ENCODE results near the gene ALKAL2. TPM values are rescaled to one million over a fixed set of nuclear protein-coding genes. Genes with fewer than 3 reads are reported as not detected.

The ALKAL2 gene
- total RNA-seq, 4 donors from 2014 or later: 0.30 to 15.9 (median 0.89) TPM; not detected in 1

DNA sequence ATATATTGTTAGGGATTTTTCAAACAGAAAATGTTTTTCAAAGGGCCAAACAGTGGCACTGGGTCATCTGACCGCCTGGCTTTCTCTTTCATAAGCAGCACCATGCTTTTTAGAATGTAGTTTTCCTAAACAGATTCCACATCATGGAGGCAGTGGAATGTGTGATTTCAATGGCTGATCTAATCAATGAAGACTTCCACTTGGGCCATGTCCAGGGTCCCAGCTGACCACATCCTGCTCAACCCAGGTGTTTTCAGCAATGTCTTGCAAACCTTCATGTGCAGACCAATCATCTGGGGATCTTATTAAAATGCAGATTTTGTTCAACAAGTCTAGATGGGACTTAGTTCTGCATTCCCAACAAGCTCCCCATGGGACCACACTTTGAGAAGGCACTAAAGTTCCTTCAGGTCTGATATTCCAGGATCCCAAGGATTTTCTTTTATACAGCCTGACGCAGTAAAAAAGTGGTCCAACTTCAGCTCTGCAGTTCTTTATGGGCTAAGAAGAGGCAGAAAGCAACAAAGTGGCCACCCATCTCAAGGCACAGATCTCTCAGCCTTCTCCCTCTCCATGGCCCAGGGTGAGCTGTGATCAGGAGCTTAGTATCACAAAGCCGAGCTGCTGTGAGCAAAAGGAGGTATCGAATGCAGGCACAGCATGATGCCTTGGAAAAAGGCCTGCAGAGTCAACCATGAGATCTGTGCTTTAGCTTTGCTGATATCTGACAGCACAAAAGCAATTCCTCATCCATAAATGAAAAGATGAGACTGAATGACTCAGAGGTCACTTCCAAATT lies 3.7 kb downstream of the ALKAL2 start:
- Histone ChIP-seq H3K9me3 (no peaks in the 10 kb centered on the region), H3K4me1 (peaks cover 2 to 24% (median 8%) of the 10 kb centered on the region in 3 donors), H3K27ac (no peak overlapping the region), H3K4me3 (no peak overlapping the region), H3K27me3 (peaks cover 30% of the 10 kb centered on the region), H3K36me3 (peaks cover 0 to 47% of the 10 kb centered on the region in 2 donors)
- TF ChIP-seq CTCF (IDR thresholded peaks at IDR 0.05): no peak
- no peak for TF ChIP-seq POLR2A (IDR thresholded peaks at IDR 0.05)
- TF ChIP-seq EP300 (IDR thresholded peaks at IDR 0.05): no peak
- no peak for TF ChIP-seq POLR2AphosphoS5 (IDR thresholded peaks at IDR 0.05)
- WGBS, 2 donors (ENCODE audit: low coverage in 1 of 2): 86 to 88% methylated on average over 2 to 4 of the region's 4 CpGs
- ATAC-seq: no peak

DNA sequence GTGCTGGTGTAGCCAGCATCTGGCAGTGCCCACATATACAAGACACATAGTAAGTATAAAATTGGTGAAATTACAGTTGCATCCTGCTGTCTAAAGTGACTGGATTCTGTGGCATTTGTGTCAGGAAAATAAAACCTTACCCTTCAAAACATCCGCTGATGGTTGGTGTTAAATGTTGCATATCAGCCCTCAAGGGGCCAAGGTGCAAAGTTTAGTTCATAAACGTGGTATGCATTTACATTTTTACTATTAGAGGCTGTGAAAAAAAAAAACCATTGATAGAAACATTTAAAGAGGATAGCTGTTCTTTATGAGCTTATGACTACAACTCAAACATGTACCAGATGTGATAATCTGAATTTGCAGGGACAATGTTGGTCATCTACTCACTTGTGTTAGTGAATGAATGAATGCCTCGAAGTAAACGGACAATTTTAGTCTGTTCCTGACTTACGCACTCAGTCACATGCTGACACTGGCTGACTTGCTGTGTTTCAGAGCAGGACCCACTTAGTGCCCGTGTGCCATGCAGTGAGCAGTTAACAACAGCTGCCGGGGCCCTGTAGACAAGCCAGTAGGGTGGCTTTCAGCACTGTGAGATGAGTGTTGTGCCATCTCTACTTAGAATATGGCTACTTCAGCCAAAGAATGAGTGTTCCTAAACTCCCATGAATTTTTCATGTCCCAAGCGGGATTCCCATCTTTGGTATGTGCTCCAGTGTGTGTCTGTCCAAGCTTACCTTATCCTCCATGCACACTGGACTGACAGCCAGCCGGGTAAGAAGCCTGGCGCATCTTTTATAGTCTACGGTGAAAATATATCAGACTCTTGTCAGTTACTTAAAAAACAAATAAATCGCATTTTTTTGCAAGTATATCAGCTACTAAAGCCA lies 5.3 kb downstream of the ALKAL2 start:
- WGBS, 2 donors (ENCODE audit: low coverage in 1 of 2): 93% methylated on average over 8 to 12 of the region's 12 CpGs

DNA sequence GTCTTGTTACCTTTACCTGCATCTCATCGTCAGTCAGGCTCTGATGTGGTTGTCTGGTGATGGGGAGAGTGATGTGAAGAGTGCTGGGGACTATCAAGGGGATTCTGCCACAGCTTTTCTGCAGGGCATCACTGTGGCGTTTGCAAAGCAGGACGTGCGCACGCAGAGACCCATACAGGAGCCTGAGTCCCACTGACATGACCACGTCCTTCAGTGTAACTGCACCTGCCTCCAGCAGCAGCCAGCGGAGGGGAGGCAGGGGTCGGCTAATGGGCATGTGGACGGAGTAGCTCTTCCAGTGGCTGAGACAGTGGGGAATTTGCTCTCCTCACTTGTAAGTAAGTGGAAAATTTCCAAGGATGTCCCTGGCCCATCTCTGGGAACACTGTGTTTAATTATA lies 6.5 kb downstream of the ALKAL2 start:
- H3K4me3 ChIP-seq: no peak overlapping the region
- no peak for ATAC-seq
- peaks cover 0 to 76% of the 10 kb centered on the region in 2 donors for H3K36me3 ChIP-seq
- TF ChIP-seq EP300 (IDR thresholded peaks at IDR 0.05): no peak
- TF ChIP-seq CTCF (IDR thresholded peaks at IDR 0.05): no peak
- TF ChIP-seq POLR2AphosphoS5 (IDR thresholded peaks at IDR 0.05): no peak
- no peak for TF ChIP-seq POLR2A (IDR thresholded peaks at IDR 0.05)
- peaks cover 1% of the 10 kb centered on the region for H3K27me3 ChIP-seq
- no peaks in the 10 kb centered on the region for H3K4me1 ChIP-seq
- H3K9me3 ChIP-seq: no peaks in the 10 kb centered on the region
- H3K27ac ChIP-seq: no peak overlapping the region
- WGBS, 2 donors (ENCODE audit: low coverage in 1 of 2): 90 to 96% methylated on average over 3 to 4 of the region's 9 CpGs

More for the DNA sequence above, 5.3 kb downstream of the ALKAL2 start:
- no peak overlapping the region for H3K27ac ChIP-seq
- peaks cover 0 to 8% (median 2%) of the 10 kb centered on the region in 3 donors for H3K4me1 ChIP-seq
- no peak for ATAC-seq
- no peak for TF ChIP-seq CTCF (IDR thresholded peaks at IDR 0.05)
- TF ChIP-seq POLR2AphosphoS5 (IDR thresholded peaks at IDR 0.05): no peak
- TF ChIP-seq POLR2A (IDR thresholded peaks at IDR 0.05): no peak
- TF ChIP-seq EP300 (IDR thresholded peaks at IDR 0.05): no peak
- no peaks in the 10 kb centered on the region for H3K9me3 ChIP-seq
- peaks cover 14% of the 10 kb centered on the region for H3K27me3 ChIP-seq
- H3K4me3 ChIP-seq: no peak overlapping the region
- peaks cover 0 to 63% of the 10 kb centered on the region in 2 donors for H3K36me3 ChIP-seq

DNA sequence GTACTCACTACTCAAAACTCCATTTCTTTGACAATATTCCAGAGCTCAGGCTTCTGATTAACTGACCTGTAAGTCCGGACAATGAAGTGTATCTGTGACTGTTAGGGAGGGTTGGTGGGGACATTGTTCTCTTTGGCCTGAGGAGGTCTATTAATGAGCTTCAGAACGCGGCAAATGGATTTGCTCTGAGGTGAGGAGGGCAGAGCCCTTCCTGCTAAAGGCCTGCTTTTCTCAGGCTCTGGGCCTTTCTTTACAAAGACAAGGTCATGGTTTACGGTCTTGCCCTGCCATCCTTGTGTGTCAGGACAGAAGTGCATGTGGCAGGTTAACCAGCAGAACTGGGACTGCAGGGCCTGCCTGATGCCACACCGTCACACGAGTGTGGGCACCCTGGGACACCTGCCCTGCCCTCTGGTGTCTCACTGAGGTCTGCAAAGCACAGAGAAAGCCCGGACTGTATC lies 7.2 kb downstream of the ALKAL2 start:
- no peaks in the 10 kb centered on the region for H3K9me3 ChIP-seq
- no peaks in the 10 kb centered on the region for H3K4me1 ChIP-seq
- peaks cover 0 to 83% of the 10 kb centered on the region in 2 donors for H3K36me3 ChIP-seq
- no peaks in the 10 kb centered on the region for H3K27me3 ChIP-seq
- H3K4me3 ChIP-seq: no peak overlapping the region
- TF ChIP-seq CTCF (IDR thresholded peaks at IDR 0.05) (no peak), EP300 (IDR thresholded peaks at IDR 0.05) (no peak), POLR2AphosphoS5 (IDR thresholded peaks at IDR 0.05) (no peak), POLR2A (IDR thresholded peaks at IDR 0.05) (no peak)
- H3K27ac ChIP-seq: no peak overlapping the region
- ATAC-seq: no peak
- WGBS, 2 donors (ENCODE audit: low coverage in 1 of 2): 83% methylated on average over 4 of the region's 7 CpGs; no CpG with 5 or more reads in 1 of the 2 donors
